HG03520 (cell line): Measurements from ENCODE around the gene CYP4F11.
"Not testable (repeated sequence)": the region's sequence is repeated elsewhere in the genome, so short reads cannot be mapped to it uniquely, and the experiment has no call there.

ENCODE experiments used
- ATAC-seq: cut with Tn5 transposase; IDR thresholded peaks from one replicate; pipeline ENCODE4 v1.9.1; 2021; ENCODE audit warnings: mild to moderate bottlenecking, moderate library complexity; ENCODE audit not compliant: unreplicated experiment

Gene CYP4F11

GRCh38 chr19:15926484-15926883 is 7.8 kb downstream of the CYP4F11 start:
- ATAC-seq: no peak

DNA sequence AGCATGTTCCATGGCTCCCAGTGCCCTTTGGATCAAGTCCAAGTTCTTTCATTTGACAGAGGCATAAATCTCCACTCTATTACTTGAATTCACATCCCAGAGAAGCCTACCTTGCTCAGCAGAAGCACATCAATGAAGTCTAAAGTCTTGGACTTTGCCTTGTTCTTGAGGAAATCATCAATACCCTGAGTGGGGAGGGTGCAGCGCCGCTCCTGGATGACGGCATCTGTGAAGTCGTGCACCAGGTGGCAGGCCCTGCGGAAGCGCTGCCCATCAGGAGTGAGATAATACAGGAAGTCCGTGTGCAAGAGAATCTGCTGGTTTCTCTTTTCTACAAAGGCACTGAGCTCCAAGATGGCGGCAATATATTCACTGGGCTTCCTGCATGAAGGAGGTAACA is 10.6 kb downstream of the CYP4F11 start:
- ATAC-seq: no peak

- ATAC-seq: no peak
These were observed 12.3 kb downstream of the CYP4F11 start for GRCh38 chr19:15922021-15922420.

- ATAC-seq: no peak
These were observed 15.1 kb downstream of the CYP4F11 start for GRCh38 chr19:15919243-15919642.

GRCh38 chr19:15915109-15915508 is 19.2 kb downstream of the CYP4F11 start:
- no peak for ATAC-seq

DNA sequence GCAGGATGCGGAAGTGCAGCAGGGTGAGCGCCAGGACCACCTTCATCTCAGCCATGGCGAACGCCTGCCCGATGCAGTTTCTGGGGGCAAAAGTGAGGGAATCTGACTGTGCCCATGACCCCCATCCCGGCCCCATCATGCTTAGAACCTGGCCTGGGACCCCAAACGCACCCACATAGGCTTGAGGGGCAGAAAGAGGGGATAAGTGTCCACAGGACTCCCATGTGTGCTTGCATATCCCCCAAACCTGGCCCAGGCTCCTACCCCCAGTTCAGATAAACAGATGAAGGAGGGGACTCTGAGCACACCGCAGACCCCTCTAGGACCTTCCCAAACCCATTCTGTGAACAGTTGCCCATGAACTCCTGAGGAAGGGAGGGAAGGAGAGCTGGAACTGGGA is 20.5 kb downstream of the CYP4F11 start:
- ATAC-seq: no peak

DNA sequence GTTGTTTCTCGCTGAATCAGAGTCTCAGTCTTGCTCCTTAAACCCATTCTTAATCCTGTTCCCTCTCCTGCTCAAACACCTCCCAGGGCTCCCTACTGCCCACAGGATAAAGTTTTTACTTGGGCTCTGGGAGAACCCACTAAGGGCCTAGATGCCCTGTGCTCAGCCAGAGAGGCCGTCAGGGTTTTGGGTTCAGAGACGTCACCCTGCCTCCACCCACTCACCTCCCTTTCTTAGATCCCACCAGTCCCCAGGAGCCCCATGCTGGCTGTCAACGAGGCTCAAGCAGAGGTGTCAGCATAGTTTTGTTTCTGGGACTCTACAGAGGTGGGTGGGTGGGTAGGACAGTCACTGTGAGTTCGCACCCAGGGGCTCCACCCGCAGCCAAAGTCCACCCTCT is 20.9 kb downstream of the CYP4F11 start:
- ATAC-seq: no peak

- ATAC-seq: no peak
These were observed 22.6 kb downstream of the CYP4F11 start for GRCh38 chr19:15911599-15912235.

- ATAC-seq: no peak
These were observed 29.3 kb downstream of the CYP4F11 start for GRCh38 chr19:15905026-15905425.

DNA sequence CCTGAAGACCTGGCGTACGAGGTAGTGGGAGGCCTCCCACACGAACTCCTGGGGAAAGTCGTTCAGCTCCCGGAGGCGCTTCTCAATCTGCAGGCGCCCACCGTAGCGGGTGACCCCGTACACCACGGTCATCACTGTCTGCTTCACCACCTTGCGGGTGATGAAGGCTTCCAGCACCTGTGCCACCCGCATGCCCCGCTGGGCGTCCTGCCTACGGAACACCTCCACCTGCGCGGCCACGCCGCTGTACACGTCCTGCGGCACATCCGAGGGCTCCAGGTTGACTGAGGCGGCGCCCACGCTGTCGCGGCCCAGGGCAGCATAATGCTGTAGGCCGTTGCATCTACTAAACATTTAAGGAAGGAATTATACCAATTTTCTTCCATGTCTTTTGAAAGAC is 31.4 kb downstream of the CYP4F11 start:
- ATAC-seq: not testable (repeated sequence)

DNA sequence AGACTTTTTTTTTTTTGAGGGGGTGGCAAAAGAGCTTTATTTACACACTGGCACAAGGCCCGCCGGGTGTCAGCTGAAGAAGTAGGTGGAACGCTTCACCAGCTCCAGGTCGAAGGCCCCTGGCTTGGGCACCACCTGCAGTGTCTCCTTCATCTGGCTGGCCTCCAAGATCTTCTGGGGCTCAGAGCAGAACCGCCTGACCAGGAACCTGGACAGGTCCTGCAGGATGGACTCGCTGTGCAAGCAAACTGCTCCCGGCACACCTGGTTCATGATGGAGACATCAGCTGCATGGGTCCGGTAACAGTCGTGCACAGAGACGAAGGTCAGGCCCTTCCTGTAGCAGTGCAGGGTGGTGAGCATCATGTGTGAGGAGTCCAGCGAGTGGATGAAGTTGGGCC is 32.1 kb downstream of the CYP4F11 start:
- ATAC-seq: no peak

DNA sequence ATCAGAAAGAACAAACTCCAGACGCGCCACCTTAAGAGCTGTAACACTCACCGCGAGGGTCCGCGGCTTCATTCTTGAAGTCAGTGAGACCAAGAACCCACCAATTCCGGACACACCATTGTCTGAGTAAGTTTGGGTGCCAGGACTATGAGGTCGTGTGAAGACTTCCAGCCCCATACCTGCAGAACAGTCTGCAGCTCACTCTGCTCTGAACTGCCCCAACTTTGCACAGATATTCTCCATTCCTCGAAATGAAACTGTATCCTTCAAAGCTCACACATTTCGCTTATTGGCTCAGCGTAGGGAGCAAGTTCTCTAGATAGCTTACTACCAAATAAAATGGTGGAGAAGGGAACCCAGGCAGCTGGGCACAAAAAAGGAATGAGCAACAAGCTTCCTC is 33.8 kb downstream of the CYP4F11 start:
- ATAC-seq: no peak

DNA sequence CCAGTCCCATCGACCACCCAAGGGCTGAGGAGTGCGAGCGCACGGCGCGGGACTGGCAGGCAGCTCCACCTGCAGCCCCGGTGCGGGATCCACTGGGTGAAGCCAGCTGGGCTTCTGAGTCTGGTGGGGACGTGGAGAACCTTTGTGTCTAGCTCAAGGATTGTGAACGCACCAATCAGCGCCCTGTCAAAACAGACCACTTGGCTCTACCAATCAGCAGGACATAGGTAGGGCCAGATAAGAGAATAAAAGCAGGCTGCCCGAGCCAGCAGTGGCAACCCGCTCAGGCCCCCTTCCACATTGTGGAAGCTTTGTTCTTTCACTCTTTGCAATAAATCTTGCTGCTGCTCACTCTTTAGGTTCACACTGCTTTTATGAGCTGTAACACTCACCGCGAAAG is 34.3 kb downstream of the CYP4F11 start:
- not testable (repeated sequence) for ATAC-seq

- not testable (repeated sequence) for ATAC-seq
These were observed 34.8 kb downstream of the CYP4F11 start for GRCh38 chr19:15899561-15899960.

DNA sequence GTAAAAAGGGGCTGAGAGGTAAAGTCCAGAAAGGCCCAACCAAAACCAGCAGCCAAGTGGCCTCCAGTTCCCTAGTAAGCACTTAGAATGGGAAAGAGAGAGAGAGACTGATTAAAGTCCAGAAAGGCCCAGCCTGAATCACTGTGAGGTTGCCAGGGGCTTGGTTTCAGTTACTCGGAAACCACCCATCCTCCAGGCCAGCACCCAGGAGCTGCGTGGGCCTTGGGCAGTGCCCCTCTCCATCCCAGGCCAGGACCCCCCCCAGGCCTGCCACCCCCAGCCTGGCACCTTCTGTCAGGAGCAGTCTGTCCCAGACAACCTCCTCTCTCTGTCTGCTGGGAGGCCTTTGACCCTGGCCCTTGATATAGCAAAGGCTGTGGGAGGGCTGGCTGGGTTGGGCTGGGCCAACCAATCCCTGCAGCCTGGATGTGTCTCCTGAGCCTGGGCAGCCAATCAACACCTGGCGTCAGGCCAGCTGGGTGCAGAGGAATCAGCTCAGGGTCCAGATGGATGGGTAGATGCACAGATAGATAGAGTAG is 36.5 kb downstream of the CYP4F11 start, which contains the start of gene CYP4F2:
TSS of gene CYP4F2 (minus strand) at position 337 of the 539 bp plus-strand sequence. CDS start 463 bp downstream, outside the sequence.
- ATAC-seq: no peak

DNA sequence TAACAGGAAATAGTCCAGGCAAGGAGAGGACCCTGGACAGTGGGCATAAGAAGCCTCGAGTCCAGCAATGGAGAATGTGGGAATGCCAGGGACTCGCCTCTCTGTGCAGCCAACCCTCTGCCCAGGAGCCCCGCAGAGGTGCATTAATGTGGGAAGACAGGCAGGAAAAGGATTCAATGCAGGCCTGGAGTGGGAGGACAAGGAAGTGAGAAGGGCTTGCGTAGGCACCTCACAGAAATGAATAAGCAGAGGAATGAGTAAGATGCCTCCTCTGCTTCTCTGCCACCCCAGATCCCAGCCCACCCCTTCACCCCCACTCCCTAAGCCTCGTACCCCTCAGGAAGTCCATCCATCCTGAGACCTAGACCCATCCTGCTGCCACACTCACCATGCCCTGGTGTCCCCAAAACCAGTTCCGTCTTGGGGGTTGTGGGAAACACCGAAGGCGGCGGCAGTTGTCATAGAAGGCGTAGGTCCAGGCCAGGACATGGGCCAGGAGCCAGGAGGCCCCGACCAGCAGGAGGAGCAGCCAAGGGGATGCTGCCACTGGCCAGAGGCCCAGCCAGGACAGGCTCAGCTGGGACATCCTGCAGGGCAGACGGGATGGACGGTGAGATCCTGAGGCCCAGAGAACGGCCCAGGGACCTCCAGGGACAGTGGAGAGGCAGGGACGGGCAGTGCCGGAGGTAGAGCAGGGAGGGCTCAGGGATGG is 37.1 kb downstream of the CYP4F11 start:
- no peak for ATAC-seq

- no peak for ATAC-seq
These were observed 38.4 kb downstream of the CYP4F11 start for GRCh38 chr19:15895876-15896430.

GRCh38 chr19:15894359-15894758 is 40.0 kb downstream of the CYP4F11 start:
- no peak for ATAC-seq

GRCh38 chr19:15893477-15893876 is 40.9 kb downstream of the CYP4F11 start:
- ATAC-seq: no peak

DNA sequence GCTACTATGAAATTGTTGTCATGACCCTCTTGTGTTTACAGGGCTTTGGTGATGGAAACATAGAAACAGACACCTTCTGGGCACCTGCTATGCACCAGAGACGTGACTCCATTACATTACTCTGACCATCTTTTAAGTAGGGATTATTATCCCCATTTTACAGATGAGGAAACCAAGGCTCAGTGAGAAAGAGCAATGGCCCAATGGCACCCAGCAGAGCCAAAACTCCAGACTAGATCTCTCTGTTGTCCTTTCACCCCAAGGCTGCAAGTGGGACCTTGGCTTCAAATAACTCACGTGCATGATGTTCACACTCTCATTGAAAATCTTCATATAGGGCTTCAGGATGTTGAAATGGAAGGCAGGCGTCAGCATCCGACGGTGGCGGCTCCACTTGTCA is 42.3 kb downstream of the CYP4F11 start:
- no peak for ATAC-seq

- ATAC-seq: no peak
These were observed 42.9 kb downstream of the CYP4F11 start for GRCh38 chr19:15891434-15891833.

DNA sequence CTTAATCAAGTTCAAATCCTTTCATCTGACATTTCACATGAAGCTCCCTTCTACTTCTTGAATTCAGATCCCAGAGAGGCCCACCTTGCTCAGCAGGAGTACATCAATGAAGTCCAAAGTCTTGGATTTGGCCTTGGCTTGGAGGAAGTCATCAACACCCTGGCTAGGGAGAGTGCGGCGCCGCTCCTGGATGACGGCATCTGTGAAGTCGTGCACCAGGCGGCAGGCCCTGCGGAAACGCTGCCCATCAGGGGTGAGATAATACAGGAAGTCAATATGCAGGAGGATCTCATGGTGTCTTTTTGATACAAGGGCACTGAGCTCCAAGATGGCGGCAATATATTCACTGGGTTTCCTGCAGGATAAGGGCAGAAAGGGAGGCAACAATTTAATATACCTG is 45.0 kb downstream of the CYP4F11 start:
- not testable (repeated sequence) for ATAC-seq
